Right renal pelvis (tissue), 4 donors: ENCODE data around the gene AK4. TPM values are rescaled to one million over a fixed set of nuclear protein-coding genes. Genes with fewer than 3 reads are reported as not detected.

Source experiments
- DNase-seq, 4 donors: peaks; one replicate each; pipeline ENCODE4 v3.0.0-alpha.2; 2013; ENCODE audit warnings: low read depth in 4 of 4, low spot score in 3 of 4, missing footprints in 1 of 4
- polyA plus RNA-seq, 4 donors: library from polyadenylated mRNA; unstranded; fragments of 120-200 nt; gene quantifications; one replicate each; pipeline ENCODE4 v1.2.1, GENCODE V29; 2013; ENCODE audit not compliant: insufficient read length in 4 of 4

Gene AK4
- polyA plus RNA-seq, 4 donors = 48.3 to 83.3 (median 52.4) TPM

- no peak for DNase-seq
Observed at GRCh38 chr1:65238010-65238409, 90.0 kb downstream of the AK4 start.

GRCh38 chr1:65243491-65243890 lies 95.5 kb downstream of the AK4 start:
- no peak for DNase-seq

- no peak for DNase-seq
Observed at GRCh38 chr1:65245295-65245694, 97.3 kb downstream of the AK4 start.

- DNase-seq = peak in 3 of 4 donors; percentile 39 to 75 (median 65)
Observed at GRCh38 chr1:65247419-65248359, 99.7 kb downstream of the AK4 start.

- no peak for DNase-seq
Observed at GRCh38 chr1:65250826-65251225, 102.8 kb downstream of the AK4 start.

GRCh38 chr1:65253800-65254319 lies 105.9 kb downstream of the AK4 start:
- no peak for DNase-seq

GRCh38 chr1:65254320-65255034 lies 106.5 kb downstream of the AK4 start:
- no peak for DNase-seq

- no peak for DNase-seq
Observed at GRCh38 chr1:65255035-65255655, 107.1 kb downstream of the AK4 start.

GRCh38 chr1:65255656-65256050 lies 107.7 kb downstream of the AK4 start:
- DNase-seq = no peak

GRCh38 chr1:65256860-65257708 lies 109.1 kb downstream of the AK4 start:
- no peak for DNase-seq

- no peak for DNase-seq
Observed at GRCh38 chr1:65258106-65258505, 110.1 kb downstream of the AK4 start.

- no peak for DNase-seq
Observed at GRCh38 chr1:65259816-65260215, 111.8 kb downstream of the AK4 start.

- DNase-seq = no peak
Observed at GRCh38 chr1:65260851-65261473, 113.0 kb downstream of the AK4 start.

GRCh38 chr1:65263286-65263685 lies 115.3 kb downstream of the AK4 start:
- DNase-seq = no peak

- no peak for DNase-seq
Observed at GRCh38 chr1:65264197-65264929, 116.4 kb downstream of the AK4 start.

GRCh38 chr1:65265296-65265650 lies 117.3 kb downstream of the AK4 start:
- no peak for DNase-seq

- no peak for DNase-seq
Observed at GRCh38 chr1:65265651-65266351, 117.8 kb downstream of the AK4 start.

GRCh38 chr1:65266476-65266875 lies 118.5 kb downstream of the AK4 start:
- no peak for DNase-seq
